BLaER1 treated with 17β-estradiol and CSF1 and Interleukin-3, amounts not matched to agents 10 nM and 100 nM (cell line): ENCODE results near the gene HSPA14.
A peak's percentile ranks its signal among the peaks of the same experiment; 100 is the strongest.
"Not testable (repeated sequence)": the region's sequence is repeated elsewhere in the genome, so short reads cannot be mapped to it uniquely, and the experiment has no call there.

Source experiments
- H3K27ac ChIP-seq, 11 experiments: shearing (Covaris generic); formaldehyde crosslinking; 2 replicates each; pipeline ENCODE4 v1.8.1; 2022
- H3K27me3 ChIP-seq, 11 experiments: shearing (Covaris generic); formaldehyde crosslinking; 2 replicates each; pipeline ENCODE4 v1.8.1; 2022
- H3K36me3 ChIP-seq, 11 experiments: shearing (Covaris generic); formaldehyde crosslinking; 2 replicates each; pipeline ENCODE4 v1.8.1; 2022
- H3K4me1 ChIP-seq, 10 experiments: shearing (Covaris generic); formaldehyde crosslinking; 2 replicates each; pipeline ENCODE4 v1.8.1; 2022
- H3K4me2 ChIP-seq, 11 experiments: shearing (Covaris generic); formaldehyde crosslinking; 2 replicates each; pipeline ENCODE4 v1.8.1; 2022
- H3K4me3 ChIP-seq, 10 experiments: shearing (Covaris generic); formaldehyde crosslinking; 2 replicates each; pipeline ENCODE4 v1.8.1; 2022
- H3K9ac ChIP-seq, 11 experiments: shearing (Covaris generic); formaldehyde crosslinking; 2 replicates each; pipeline ENCODE4 v1.8.1; 2022
- H3K9me3 ChIP-seq, 11 experiments: shearing (Covaris generic); formaldehyde crosslinking; replicated peaks in 1 of 11; 2 replicates each; pipeline ENCODE4 v1.8.1; 2022
- H4K20me1 ChIP-seq, 11 experiments: shearing (Covaris generic); formaldehyde crosslinking; 2 replicates each; pipeline ENCODE4 v1.8.1; 2022
- Cebpa-rat ChIP-seq, 11 experiments: shearing (Covaris generic); IDR thresholded peaks; 2 replicates each; pipeline ENCODE4 v1.8.1; 2022

Gene HSPA14

DNA sequence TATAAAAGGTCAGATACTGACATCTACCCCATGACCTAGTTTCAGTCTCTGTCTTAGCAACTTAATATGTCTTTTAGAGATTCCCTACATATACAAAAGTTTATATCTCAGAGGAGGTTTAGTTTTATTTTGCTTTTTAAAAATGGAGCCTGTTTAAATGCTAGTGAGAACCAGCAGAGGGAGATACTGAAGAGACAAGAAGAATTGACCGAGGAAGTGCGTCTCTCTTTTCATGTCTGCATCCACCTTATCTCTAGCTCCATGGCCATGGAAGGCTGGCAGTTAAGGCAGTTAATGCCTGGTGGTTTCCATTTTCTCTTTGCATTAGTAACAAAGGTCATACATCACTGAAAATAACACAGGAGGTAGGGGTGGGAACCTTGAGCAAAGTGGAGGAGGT lies 51.2 kb downstream of the HSPA14 start:
- no peak overlapping the region for H3K27ac ChIP-seq
- no peak overlapping the region for H3K9ac ChIP-seq
- no peaks in the 10 kb centered on the region; a peak in 1 of 22 replicates for H3K9me3 ChIP-seq
- no peak for TF ChIP-seq Cebpa-rat (IDR thresholded peaks at IDR 0.05)
- H3K4me3 ChIP-seq = no peak overlapping the region
- peaks cover 0 to 18% (median 0%) of the 10 kb centered on the region in 10 experiments; a peak in 8 of 20 replicates for H3K4me1 ChIP-seq
- peaks cover 0 to 90% (median 63%) of the 10 kb centered on the region in 11 experiments; a peak in 13 of 22 replicates for H4K20me1 ChIP-seq
- H3K4me2 ChIP-seq = 0 out of 22 replicates have a peak overlapping the region, but pooled peaks of 1 of the 11 experiments have one; percentile 3
- H3K27me3 ChIP-seq = no peaks in the 10 kb centered on the region
- H3K36me3 ChIP-seq = peaks cover 0 to 67% (median 44%) of the 10 kb centered on the region in 11 experiments; a peak in 20 of 22 replicates

DNA sequence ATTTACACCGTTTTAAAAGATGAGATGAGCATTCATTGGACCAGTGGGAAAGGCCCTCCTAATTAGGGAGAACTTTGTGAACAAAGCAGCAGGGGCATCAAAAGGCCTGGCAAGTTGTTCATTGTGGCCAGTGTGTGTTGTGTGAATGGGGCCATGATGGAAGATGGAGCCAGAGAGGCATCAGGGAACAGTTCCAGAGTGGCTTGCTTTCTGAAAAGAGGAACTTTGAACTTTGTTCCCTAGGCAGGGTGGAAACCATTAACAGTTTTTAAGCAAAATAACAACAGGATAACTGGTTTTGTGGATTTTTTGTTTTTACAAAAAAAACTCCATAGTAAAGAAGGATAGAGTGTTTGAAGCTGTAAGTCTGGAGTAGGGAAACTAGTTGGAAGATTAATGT lies 53.0 kb downstream of the HSPA14 start:
- H3K4me1 ChIP-seq = peaks cover 0 to 9% (median 0%) of the 10 kb centered on the region in 10 experiments; a peak in 5 of 20 replicates
- no peak overlapping the region for H3K4me3 ChIP-seq
- TF ChIP-seq Cebpa-rat (IDR thresholded peaks at IDR 0.05) = no peak
- no peaks in the 10 kb centered on the region; a peak in 1 of 22 replicates for H3K9me3 ChIP-seq
- H4K20me1 ChIP-seq = peaks cover 0 to 86% (median 51%) of the 10 kb centered on the region in 11 experiments; a peak in 13 of 22 replicates
- peaks cover 0 to 62% (median 39%) of the 10 kb centered on the region in 11 experiments; a peak in 20 of 22 replicates for H3K36me3 ChIP-seq
- no peak overlapping the region for H3K9ac ChIP-seq
- H3K4me2 ChIP-seq = no peak overlapping the region; a peak in 1 of 22 replicates
- no peak overlapping the region for H3K27ac ChIP-seq
- H3K27me3 ChIP-seq = no peaks in the 10 kb centered on the region

DNA sequence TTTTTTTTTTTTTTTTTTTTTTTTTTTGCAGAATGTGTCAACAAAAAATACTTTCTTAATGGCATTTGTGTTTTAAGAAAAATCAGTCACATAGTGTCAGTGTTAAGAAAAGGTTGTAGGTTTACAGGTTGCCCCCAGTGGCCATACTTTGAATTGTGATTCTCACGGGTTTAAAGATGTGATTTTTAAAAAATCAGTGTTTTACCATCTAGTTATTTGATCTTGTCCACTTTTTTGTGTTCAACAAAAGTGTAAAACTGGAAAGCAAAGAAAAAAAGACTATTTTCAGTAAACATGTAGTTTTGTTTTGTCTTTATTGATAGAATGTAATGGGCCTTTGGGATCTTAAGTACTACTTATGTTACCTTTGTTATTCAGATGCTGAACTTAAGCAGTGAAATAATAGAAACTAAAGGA lies 66.2 kb downstream of the HSPA14 start:
- no peak overlapping the region for H3K9ac ChIP-seq
- peaks cover 10 to 26% (median 24%) of the 10 kb centered on the region in 11 experiments; a peak in 20 of 22 replicates for H3K9me3 ChIP-seq
- H3K27me3 ChIP-seq = no peaks in the 10 kb centered on the region
- peaks cover 55 to 100% (median 92%) of the 10 kb centered on the region in 11 experiments for H3K36me3 ChIP-seq
- peaks cover 0 to 8% (median 2%) of the 10 kb centered on the region in 11 experiments; a peak in 5 of 22 replicates for H4K20me1 ChIP-seq
- H3K27ac ChIP-seq = no peak overlapping the region
- no peaks in the 10 kb centered on the region for H3K4me1 ChIP-seq
- TF ChIP-seq Cebpa-rat (IDR thresholded peaks at IDR 0.05) = no peak
- no peak overlapping the region for H3K4me3 ChIP-seq
- H3K4me2 ChIP-seq = no peak overlapping the region

DNA sequence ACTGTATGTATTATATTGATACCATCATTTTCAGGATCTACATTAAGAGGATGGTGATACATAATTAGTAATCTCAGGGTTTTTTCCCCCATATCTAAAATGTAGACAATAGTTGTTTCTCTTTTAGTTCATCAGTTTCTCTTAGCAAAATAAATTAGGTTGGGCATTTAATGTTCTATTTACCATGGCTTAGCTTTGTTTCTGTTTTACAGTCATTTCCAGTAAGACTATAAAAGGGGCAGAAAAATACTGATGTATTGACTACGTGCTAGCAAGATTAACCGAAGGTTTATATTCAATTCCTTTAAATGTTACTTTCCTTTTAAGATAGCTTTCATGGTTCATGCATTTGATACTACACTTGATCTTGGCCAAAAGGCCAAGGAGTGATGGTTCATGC lies 66.8 kb downstream of the HSPA14 start:
- peaks cover 56 to 100% (median 92%) of the 10 kb centered on the region in 11 experiments for H3K36me3 ChIP-seq
- H4K20me1 ChIP-seq = peaks cover 0 to 8% (median 0%) of the 10 kb centered on the region in 11 experiments; a peak in 3 of 22 replicates
- H3K27ac ChIP-seq = no peak overlapping the region
- H3K4me2 ChIP-seq = no peak overlapping the region
- H3K9me3 ChIP-seq = peaks cover 10 to 26% (median 24%) of the 10 kb centered on the region in 11 experiments; a peak in 20 of 22 replicates
- H3K27me3 ChIP-seq = no peaks in the 10 kb centered on the region
- no peak overlapping the region for H3K9ac ChIP-seq
- H3K4me3 ChIP-seq = no peak overlapping the region
- no peaks in the 10 kb centered on the region for H3K4me1 ChIP-seq
- TF ChIP-seq Cebpa-rat (IDR thresholded peaks at IDR 0.05) = no peak

DNA sequence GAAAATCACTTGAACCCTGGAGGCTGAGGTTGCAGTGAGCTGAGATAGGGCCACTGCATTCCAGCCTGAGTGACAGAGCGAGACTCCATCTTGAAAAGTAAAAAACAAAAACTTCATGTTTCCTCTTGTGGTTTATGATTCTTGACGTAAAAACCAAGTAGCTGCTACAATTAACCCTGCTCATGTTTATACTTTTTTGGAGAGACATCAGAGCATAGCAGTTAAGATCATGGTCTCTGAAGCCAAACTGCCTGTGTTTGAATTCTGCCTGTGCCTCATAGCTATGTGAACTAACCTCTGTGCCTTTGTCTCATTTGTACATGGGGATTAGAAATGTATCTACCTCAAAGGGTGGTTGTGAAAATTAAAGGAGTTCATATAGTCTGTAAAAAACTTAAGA lies 67.8 kb downstream of the HSPA14 start:
- H3K36me3 ChIP-seq = peaks cover 66 to 100% (median 92%) of the 10 kb centered on the region in 11 experiments
- no peak overlapping the region for H3K4me3 ChIP-seq
- no peak for TF ChIP-seq Cebpa-rat (IDR thresholded peaks at IDR 0.05)

DNA sequence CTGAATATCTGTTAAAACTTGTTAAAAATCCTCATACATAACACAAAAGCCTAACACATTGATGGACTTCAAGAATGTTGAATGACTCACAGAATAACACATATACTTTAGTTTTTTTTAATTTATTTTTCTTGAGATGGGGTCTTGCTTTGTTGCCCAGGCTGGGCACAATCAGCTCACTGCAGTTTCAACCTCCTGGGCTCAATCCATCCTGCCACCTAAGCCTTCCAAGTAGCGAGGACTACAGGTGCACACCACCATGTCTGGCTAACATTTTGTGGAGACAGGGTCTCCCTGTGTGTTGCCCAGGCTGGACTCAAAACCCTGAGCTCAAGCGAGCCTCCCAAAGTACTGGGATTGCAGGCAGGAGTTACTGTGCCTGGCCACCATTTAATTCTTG lies 68.7 kb downstream of the HSPA14 start:
- no peak overlapping the region for H3K27ac ChIP-seq
- no peaks in the 10 kb centered on the region for H3K27me3 ChIP-seq
- H3K4me1 ChIP-seq = no peaks in the 10 kb centered on the region
- H3K9me3 ChIP-seq = peaks cover 10 to 26% (median 24%) of the 10 kb centered on the region in 11 experiments; a peak in 20 of 22 replicates
- H3K9ac ChIP-seq = no peak overlapping the region
- no peak overlapping the region for H3K4me3 ChIP-seq
- no peak overlapping the region for H3K4me2 ChIP-seq
- H4K20me1 ChIP-seq = peaks cover 0 to 8% (median 0%) of the 10 kb centered on the region in 11 experiments; a peak in 3 of 22 replicates
- peaks cover 67 to 100% (median 92%) of the 10 kb centered on the region in 11 experiments for H3K36me3 ChIP-seq
- TF ChIP-seq Cebpa-rat (IDR thresholded peaks at IDR 0.05) = no peak

More for the DNA sequence above, 67.8 kb downstream of the HSPA14 start:
- Histone ChIP-seq H3K9ac (no peak overlapping the region), H3K27ac (no peak overlapping the region), H3K4me2 (no peak overlapping the region), H3K9me3 (peaks cover 10 to 26% (median 24%) of the 10 kb centered on the region in 11 experiments; a peak in 20 of 22 replicates), H3K27me3 (no peaks in the 10 kb centered on the region), H4K20me1 (peaks cover 0 to 8% (median 0%) of the 10 kb centered on the region in 11 experiments; a peak in 4 of 22 replicates), H3K4me1 (no peaks in the 10 kb centered on the region)

DNA sequence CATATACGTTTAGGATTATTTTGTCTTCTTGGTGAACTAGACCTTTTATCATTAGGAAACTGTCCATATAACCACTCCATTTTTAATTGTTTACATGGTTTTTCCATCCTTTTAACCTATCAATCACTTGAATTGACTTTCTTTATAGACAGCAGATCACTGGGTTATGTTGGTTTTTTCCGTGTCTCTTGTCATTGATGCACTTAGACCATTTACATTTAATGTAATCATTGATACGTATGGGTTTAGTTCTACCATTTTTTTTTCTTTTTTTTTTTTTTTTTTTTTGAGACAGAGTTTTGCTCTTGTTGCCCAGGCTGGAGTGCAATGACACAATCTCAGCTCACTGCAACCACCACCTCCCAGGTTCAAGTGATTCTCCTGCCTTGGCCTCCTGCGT lies 69.5 kb downstream of the HSPA14 start:
- H4K20me1 ChIP-seq, H3K4me2 ChIP-seq, H3K4me3 ChIP-seq, H3K27ac ChIP-seq, H3K27me3 ChIP-seq, H3K9ac ChIP-seq, H3K4me1 ChIP-seq: not testable (repeated sequence)
- H3K36me3 ChIP-seq = peaks cover 73 to 100% (median 92%) of the 10 kb centered on the region in 11 experiments
- peaks cover 12 to 32% (median 26%) of the 10 kb centered on the region in 11 experiments; a peak in 20 of 22 replicates for H3K9me3 ChIP-seq

DNA sequence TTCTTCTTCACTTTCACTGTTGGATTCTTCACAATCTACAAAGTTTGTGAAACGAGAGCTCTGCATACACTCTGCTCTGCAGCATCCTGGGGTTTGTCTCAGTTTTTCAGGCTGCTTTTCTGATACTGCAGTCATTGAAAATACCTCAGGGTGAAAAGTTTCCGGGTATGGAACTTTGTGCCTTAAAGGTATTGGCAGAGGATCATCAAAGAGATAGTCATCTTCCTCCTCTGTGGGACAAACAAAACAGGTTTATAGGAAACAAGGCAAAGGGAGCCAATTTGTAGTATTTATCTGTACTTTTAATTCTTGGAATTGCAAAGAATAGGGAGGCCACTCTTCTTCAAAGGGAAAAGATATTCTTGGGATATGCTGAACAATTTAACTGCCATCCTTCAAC lies 71.0 kb downstream of the HSPA14 start:
- no peaks in the 10 kb centered on the region for H3K27me3 ChIP-seq
- peaks cover 26 to 45% (median 40%) of the 10 kb centered on the region in 11 experiments; a peak in 21 of 22 replicates for H3K9me3 ChIP-seq
- no peaks in the 10 kb centered on the region for H3K4me1 ChIP-seq
- no peak overlapping the region for H3K9ac ChIP-seq
- no peak overlapping the region for H3K4me3 ChIP-seq
- peaks cover 88 to 100% (median 94%) of the 10 kb centered on the region in 11 experiments for H3K36me3 ChIP-seq
- H4K20me1 ChIP-seq = peaks cover 0 to 8% (median 0%) of the 10 kb centered on the region in 11 experiments; a peak in 2 of 22 replicates
- H3K27ac ChIP-seq = no peak overlapping the region
- no peak overlapping the region for H3K4me2 ChIP-seq
- TF ChIP-seq Cebpa-rat (IDR thresholded peaks at IDR 0.05) = no peak

DNA sequence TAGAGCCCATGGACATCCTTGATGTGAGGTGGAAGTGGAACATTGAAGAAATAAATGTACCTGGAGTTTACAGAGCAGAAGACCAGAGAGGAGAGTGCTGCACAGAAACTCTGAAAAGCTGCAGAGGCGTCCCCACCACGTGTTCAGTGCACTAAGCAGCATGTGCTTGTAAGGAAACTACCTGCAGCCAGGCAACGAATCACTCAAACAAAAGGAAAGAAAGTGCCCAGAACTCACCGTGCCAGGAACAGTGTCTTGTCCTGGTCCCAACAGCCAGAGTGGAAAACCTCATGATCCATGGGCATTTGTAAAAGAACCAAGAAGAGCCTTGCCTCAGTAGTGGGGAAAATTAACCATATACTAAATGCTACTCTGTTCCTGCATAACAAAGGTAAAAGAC lies 72.8 kb downstream of the HSPA14 start:
- H3K4me2 ChIP-seq = no peak overlapping the region
- no peak for TF ChIP-seq Cebpa-rat (IDR thresholded peaks at IDR 0.05)
- no peak overlapping the region for H3K27ac ChIP-seq
- peaks cover 33 to 61% (median 52%) of the 10 kb centered on the region in 11 experiments for H3K9me3 ChIP-seq
- no peak overlapping the region for H3K4me3 ChIP-seq
- no peak overlapping the region for H3K9ac ChIP-seq
- peaks cover 0 to 11% (median 0%) of the 10 kb centered on the region in 11 experiments; a peak in 3 of 22 replicates for H4K20me1 ChIP-seq
- no peaks in the 10 kb centered on the region for H3K27me3 ChIP-seq
- peaks cover 98 to 100% (median 100%) of the 10 kb centered on the region in 11 experiments for H3K36me3 ChIP-seq
- no peaks in the 10 kb centered on the region for H3K4me1 ChIP-seq
